AG09319 (cell line): ENCODE data around the gene SNAP29.

Source experiments
- DNase-seq: peaks from one replicate; pipeline ENCODE4 v3.0.0-alpha.2; 2010; ENCODE audit warnings: low read depth; ENCODE audit errors: extremely low read depth
- TF ChIP-seq, protein P1 (sequence below): IDR thresholded peaks from 2 replicates; pipeline ENCODE4 v1.5.1; 2011; ENCODE audit warnings: low read depth, mild to moderate bottlenecking, inconsistent platforms, low read length, moderate library complexity

The SNAP29 gene

DNA sequence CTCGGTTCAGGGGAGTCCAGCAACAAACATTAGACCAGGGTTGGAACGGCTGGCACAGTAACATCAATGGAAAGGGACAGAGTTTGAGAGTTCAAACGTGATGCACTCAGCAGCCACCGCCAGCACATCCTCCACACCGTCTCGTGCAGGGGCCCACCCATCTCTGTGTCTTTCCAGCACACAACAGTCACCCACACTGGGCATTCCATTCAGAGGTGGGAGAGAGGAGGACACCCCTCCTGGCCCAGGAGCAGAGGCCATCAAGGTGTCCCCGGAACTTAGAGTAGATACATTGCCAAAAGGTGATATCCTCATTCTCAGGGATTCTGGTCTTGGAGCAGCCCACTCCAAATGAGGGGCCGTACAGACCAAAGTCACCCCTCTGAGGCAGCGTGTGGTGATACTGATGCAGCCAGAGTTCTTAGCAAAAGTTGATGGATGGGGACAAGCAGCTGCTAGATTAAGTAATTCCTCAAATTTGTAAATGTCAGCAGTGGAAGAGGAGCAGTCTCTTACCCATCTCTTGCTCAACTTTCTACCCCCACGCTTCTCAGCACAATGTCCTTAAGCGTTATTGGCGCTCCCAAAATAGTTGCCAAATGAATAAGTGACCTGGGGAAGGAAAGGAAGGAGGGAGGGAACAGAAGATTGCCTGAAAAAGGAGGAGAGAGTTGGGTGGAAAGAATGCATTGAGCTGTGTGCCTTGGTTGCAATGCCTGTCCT is 5.5 kb downstream of the SNAP29 start:
- TF ChIP-seq, protein P1, sequence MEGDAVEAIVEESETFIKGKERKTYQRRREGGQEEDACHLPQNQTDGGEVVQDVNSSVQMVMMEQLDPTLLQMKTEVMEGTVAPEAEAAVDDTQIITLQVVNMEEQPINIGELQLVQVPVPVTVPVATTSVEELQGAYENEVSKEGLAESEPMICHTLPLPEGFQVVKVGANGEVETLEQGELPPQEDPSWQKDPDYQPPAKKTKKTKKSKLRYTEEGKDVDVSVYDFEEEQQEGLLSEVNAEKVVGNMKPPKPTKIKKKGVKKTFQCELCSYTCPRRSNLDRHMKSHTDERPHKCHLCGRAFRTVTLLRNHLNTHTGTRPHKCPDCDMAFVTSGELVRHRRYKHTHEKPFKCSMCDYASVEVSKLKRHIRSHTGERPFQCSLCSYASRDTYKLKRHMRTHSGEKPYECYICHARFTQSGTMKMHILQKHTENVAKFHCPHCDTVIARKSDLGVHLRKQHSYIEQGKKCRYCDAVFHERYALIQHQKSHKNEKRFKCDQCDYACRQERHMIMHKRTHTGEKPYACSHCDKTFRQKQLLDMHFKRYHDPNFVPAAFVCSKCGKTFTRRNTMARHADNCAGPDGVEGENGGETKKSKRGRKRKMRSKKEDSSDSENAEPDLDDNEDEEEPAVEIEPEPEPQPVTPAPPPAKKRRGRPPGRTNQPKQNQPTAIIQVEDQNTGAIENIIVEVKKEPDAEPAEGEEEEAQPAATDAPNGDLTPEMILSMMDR, result no peak
- DNase-seq, result no peak

DNA sequence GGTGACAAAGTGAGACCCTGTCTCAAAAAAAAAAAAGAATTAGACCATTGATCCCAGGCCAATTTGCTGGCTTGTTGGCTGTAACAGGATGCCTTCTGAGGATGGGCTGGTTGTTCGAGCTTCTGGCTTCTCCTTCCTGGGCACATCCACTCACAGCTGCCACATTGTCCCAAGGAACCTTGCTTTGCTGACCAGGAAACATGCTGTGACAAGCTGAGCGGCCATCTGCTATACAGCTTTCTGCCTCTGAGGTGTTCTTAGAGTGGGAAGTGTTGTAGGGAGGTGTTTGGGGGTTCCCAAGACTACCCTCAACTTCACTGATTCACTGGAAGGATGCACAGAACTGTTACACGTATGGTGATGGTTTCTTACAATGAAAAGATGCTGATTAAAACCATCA is 6.5 kb downstream of the SNAP29 start:
- no peak for DNase-seq
- TF ChIP-seq, protein P1, result no peak

- no peak for DNase-seq
Observed at GRCh38 chr22:20865875-20866445, 7.2 kb downstream of the SNAP29 start.

DNA sequence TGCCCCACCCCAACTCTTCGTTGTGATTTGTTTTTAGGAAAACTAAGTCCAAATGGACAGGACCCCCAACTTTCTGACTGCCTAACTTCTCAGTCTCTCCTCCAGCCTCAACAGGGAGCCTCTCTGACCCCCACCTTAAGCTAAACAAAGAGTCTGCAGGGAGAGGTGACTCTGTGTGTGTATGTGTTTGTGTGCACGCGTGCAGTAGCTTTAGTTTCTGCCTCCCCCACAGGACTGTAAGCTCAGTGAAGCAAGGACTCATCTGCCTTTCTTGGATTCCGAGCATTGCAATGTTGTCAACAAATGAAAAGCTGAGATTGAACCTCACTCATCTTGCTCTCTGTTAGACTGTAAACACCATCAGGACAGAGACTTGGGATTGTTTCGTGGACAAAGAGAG is 7.9 kb downstream of the SNAP29 start:
- TF ChIP-seq, protein P1, result no peak
- no peak for DNase-seq

More at GRCh38 chr22:20865875-20866445, 7.2 kb downstream of the SNAP29 start:
- TF ChIP-seq, protein P1, result no peak

DNA sequence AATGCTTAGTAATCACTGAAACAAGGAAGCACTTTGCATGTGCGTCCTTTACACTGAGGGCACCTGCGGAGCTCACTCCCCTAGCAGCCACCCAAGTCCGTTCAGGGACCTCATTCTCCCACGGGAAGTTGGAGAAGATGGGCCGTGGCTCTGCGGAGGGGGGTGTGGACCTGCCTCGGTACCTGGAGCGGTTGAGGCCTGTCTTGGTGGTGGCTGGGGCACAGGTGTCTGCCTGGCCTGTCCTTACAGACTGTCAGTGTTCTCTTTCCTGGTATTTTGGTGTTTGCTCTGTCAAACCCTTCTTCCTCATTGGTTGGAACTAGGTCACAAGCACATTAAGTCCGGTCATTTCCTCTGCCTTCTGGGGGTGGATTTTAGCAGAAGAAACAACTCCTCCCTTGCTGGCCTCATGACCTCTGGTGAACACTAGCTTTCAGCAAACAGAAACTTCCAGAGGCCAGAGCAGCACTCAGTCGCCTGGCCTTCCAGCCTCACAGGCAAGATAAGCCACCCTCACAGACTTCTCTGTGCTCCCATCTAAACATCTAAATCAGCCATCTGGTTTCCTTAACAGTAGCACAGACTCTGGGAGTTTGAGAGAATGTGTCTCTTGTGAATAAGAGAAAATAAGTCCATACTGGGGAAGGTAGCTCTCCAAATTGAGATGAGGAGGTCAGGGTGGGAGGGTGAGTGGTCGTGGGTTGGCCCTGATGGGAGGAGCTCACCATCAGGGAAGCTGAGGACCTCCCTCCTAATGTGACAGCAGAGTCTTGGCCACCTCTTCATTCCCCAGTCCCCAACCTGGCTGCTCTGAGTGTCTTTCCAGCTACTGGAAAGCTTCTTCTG is 8.6 kb downstream of the SNAP29 start:
- DNase-seq, result no peak
- TF ChIP-seq, protein P1, result no peak

DNA sequence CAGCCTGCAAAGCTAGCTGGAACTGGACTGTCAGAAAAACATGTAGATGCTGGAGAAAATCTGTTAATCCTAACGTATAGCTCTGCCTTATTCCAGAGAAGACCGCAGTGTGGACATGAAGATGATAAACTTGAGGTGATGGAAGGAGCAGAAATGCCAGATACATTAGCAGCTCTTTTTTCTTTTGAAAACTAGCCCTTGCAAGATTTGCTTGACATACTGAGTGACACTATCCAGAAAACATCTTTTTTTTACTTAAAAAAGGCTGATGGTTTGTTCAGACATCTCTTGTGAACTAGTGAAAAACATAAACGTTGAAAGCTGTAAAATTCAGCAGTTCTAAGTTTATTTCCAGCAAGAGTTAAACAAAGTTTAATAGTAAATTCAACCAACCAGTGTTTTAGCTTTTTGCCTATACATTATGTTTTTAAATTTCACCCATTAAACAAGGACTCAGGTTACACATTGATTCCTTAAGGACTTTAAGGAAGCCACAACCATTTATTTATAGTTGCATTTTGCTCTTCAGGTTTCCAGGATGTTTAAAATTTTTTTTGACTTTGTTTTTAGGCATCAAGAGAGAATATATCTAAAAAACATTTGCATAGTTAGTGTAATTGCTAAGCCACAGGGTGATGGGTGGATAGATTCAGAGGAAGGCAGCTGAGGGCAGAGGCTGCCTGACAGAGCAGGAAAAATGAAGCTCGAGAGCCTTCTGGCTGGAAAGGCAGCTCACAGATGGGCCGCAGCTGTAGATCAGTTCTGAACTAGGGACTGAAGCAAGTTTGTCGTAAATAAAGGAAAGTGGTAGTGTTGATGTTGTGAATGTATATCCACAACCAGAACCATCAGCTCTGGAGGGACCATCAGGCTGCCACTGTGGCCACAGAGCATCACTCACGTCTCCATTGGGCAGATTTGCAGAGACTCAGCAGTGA is 9.5 kb downstream of the SNAP29 start:
- DNase-seq, result no peak
- TF ChIP-seq, protein P1, result no peak
